ENCODE data around the gene TLE2.

DNA sequence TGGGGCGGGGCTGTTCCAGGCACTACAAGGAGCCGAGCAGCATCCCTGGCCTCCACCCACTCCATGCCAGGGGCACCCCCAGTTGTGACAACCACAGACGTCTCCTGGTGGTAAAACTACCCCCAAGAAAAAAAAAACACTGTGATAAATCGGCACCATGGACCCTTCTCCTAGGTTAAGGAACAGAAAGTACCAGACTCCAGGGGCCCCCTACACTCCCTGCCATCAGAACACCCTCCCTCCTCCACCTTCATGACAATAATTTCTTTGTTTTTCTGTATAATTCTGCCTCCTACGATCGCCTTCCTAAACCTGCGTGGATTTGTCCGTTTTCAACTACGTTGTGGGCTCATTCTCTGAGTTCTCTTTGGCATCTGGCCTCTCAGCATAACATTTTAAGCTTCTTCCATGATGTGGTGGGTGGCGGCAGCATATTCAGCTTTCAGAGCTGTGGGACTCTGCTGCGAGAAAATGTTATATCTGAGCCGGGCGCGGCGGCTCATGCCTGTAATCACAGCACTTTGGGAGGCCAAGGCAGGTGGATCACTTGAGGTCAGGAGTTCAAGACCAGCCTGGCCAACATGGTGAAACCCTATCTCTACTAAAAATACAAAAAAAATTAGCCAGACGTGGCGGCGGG lies 8.6 kb downstream of the TLE2 start:
- TF ChIP-seq CTCF (IDR thresholded peaks at IDR 0.05 in 2 of 3, conservative IDR thresholded peaks at IDR 0.05 in 1 of 3; ENCODE audit: insufficient read depth in 2 of 3, low read depth in 1 of 3, low read length in 3 of 3) (no peak), CHD4 (IDR thresholded peaks at IDR 0.05; ENCODE audit: insufficient read depth, insufficient replicate concordance, low read depth, low read length, poor library complexity, severe bottlenecking) (no peak), CHCHD3 (CRISPR knock-in tag; IDR thresholded peaks at IDR 0.05) (no peak), RBM14 (IDR thresholded peaks at IDR 0.05; ENCODE audit: borderline replicate concordance, insufficient read depth, low read depth, low read length) (no peak), RCOR1 (IDR thresholded peaks at IDR 0.05; ENCODE audit: borderline replicate concordance in 1 of 2, low read depth in 2 of 2, low read length in 2 of 2) (no peak), CHD2 (IDR thresholded peaks at IDR 0.05; ENCODE audit: low read depth, low read length) (no peak), USF1 (CRISPR knock-in tag; IDR thresholded peaks at IDR 0.05) (no peak), NRF1 (conservative IDR thresholded peaks at IDR 0.05 in 1 of 2, IDR thresholded peaks at IDR 0.05 in 1 of 2) (no peak)
